Measurements from ENCODE around the gene PMP22. TPM values are rescaled to one million over a fixed set of nuclear protein-coding genes. Genes with fewer than 3 reads are reported as not detected.

The PMP22 gene
- total and polyA plus RNA-seq, 2 of the 13 experiments (the other 11 are each of a cell fraction or from before 2014, with no cell fraction given), result 5.7 to 6.2 TPM

GRCh38 chr17:15260376-15261257 is 4.5 kb downstream of the PMP22 start (continued):
- no peak for TF ChIP-seq SNAPC4 (CRISPR knock-in tag; IDR thresholded peaks at IDR 0.05)
- TF ChIP-seq TOE1 (CRISPR knock-in tag; IDR thresholded peaks at IDR 0.05), result no peak
- no peak for TF ChIP-seq MYC (CRISPR knock-in tag; IDR thresholded peaks at IDR 0.05; ENCODE audit: borderline replicate concordance)
- TF ChIP-seq AGO1 (IDR thresholded peaks at IDR 0.05; ENCODE audit: low read depth, low read length, poor library complexity, severe bottlenecking), result no peak
- no peak for TF ChIP-seq ZNF207 (IDR thresholded peaks at IDR 0.05; ENCODE audit: borderline replicate concordance)
- peak; percentile 40; the same call in 1 of the 2 replicates for TF ChIP-seq ZNF547 (CRISPR knock-in tag; IDR thresholded peaks at IDR 0.05)
- TF ChIP-seq ZNF781 (CRISPR knock-in tag; IDR thresholded peaks at IDR 0.05; ENCODE audit: borderline replicate concordance, not compliant biosample characterization), result no peak
- no peak for TF ChIP-seq ATF4 (CRISPR knock-in tag; IDR thresholded peaks at IDR 0.05)
- no peak for TF ChIP-seq JUNB (CRISPR knock-in tag; IDR thresholded peaks at IDR 0.05; ENCODE audit: borderline replicate concordance)
- no peak for TF ChIP-seq ZBTB2 (CRISPR knock-in tag; IDR thresholded peaks at IDR 0.05; ENCODE audit: low read depth)
- TF ChIP-seq ARID5B (CRISPR knock-in tag; IDR thresholded peaks at IDR 0.05), result peak; percentile 24; the same call in 1 of the 2 replicates
- TF ChIP-seq TGIF2 (CRISPR knock-in tag; IDR thresholded peaks at IDR 0.05), result 0 out of 2 replicates have a peak, but pooled peaks have one; percentile 23
- TF ChIP-seq ZNF3 (CRISPR knock-in tag; IDR thresholded peaks at IDR 0.05), result no peak

Data from HepG2 (cell line).